T-helper 1 cell treated with Interleukin-12 subunit alpha and Interleukin-12 subunit beta and Interleukin-4 antibody, amounts not matched to agents 30 μg/mL and 1 μg/mL, for 36 hours (primary cell): ENCODE data around the gene MSANTD7.
"Not testable (repeated sequence)": the region's sequence is repeated elsewhere in the genome, so short reads cannot be mapped to it uniquely, and the experiment has no call there.

Source experiments
- H3K27ac Mint-ChIP-seq: one replicate; pipeline ENCODE4 v1.8.0; 2021; ENCODE audit warnings: mild to moderate bottlenecking, mixed read lengths
- H3K27me3 Mint-ChIP-seq: one replicate; pipeline ENCODE4 v1.8.0; 2021; ENCODE audit warnings: low read depth, mixed read lengths
- H3K36me3 Mint-ChIP-seq: one replicate; pipeline ENCODE4 v1.8.0; 2021; ENCODE audit warnings: low read depth, mixed read lengths
- H3K4me1 Mint-ChIP-seq: one replicate; pipeline ENCODE4 v1.8.0; 2021; ENCODE audit warnings: low read depth, mixed read lengths
- H3K4me3 Mint-ChIP-seq: one replicate; pipeline ENCODE4 v1.8.0; 2021; ENCODE audit warnings: mild to moderate bottlenecking, moderate library complexity, mixed read lengths
- H3K9me3 Mint-ChIP-seq: one replicate; pipeline ENCODE4 v1.8.0; 2021; ENCODE audit warnings: mixed read lengths

Gene MSANTD7

GRCh38 chr10:14858338-14858960 lies 20.3 kb downstream of the MSANTD7 start:
- Mint-ChIP-seq H3K36me3 (peaks cover 30% of the 10 kb centered on the region), H3K9me3 (no peaks in the 10 kb centered on the region), H3K27ac (no peak overlapping the region), H3K4me1 (peaks cover 3% of the 10 kb centered on the region), H3K4me3 (no peak overlapping the region), H3K27me3 (no peaks in the 10 kb centered on the region)

DNA sequence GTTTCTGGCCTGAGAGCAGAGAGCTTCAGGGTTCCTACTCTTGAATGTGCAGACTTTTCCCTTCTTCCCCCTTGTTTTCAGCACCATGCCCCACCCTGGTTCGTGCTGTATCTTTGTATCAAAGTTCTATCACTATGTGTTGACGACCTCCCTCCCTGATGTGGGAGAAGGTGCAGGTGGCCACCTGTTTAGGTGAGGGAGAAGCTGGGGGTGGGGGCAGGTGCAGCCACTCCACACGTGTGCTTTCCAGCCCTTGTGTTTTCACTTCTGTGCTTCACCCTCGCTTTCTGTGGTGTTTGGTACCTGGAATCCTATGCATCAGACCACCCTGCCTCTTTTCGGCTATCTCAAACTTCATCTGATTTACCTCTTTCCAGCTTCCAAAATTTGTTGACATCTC lies 20.9 kb downstream of the MSANTD7 start:
- Mint-ChIP-seq H3K4me3 (no peak overlapping the region), H3K9me3 (no peaks in the 10 kb centered on the region), H3K36me3 (peaks cover 32% of the 10 kb centered on the region), H3K27ac (no peak overlapping the region), H3K27me3 (no peaks in the 10 kb centered on the region), H3K4me1 (peaks cover 3% of the 10 kb centered on the region)

DNA sequence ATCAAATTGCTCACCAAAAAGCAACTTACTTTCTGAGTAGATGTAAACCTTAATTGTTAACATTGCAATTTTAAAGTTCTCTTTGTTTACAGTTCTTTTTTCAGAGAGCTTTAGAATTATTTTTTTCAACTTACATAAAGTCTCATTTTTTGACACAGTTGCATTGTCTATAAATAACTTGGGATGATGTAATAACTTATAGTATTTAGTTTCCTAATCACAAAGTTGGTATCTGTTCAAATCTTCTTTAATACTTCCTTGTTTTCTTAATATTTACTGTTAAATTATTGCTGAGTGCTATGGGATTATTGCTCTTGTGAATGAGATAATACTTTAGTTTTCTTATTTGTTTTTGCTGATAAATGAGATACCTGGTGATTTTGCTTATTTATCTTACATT lies 21.7 kb downstream of the MSANTD7 start:
- Mint-ChIP-seq H3K27me3 (no peaks in the 10 kb centered on the region), H3K4me1 (peaks cover 3% of the 10 kb centered on the region), H3K36me3 (peaks cover 34% of the 10 kb centered on the region), H3K4me3 (no peak overlapping the region), H3K9me3 (no peaks in the 10 kb centered on the region), H3K27ac (no peak overlapping the region)

- peaks cover 3% of the 10 kb centered on the region for H3K4me1 Mint-ChIP-seq
- no peak overlapping the region for H3K27ac Mint-ChIP-seq
- H3K27me3 Mint-ChIP-seq, result no peaks in the 10 kb centered on the region
- H3K36me3 Mint-ChIP-seq, result peaks cover 35% of the 10 kb centered on the region
- no peak overlapping the region for H3K4me3 Mint-ChIP-seq
- H3K9me3 Mint-ChIP-seq, result no peaks in the 10 kb centered on the region
Observed at GRCh38 chr10:14860791-14861190, 22.7 kb downstream of the MSANTD7 start.

GRCh38 chr10:14864466-14864865 lies 26.4 kb downstream of the MSANTD7 start:
- not testable (repeated sequence) for H3K27me3 Mint-ChIP-seq, H3K4me1 Mint-ChIP-seq, H3K9me3 Mint-ChIP-seq, H3K4me3 Mint-ChIP-seq, H3K27ac Mint-ChIP-seq
- H3K36me3 Mint-ChIP-seq, result peaks cover 30% of the 10 kb centered on the region

- not testable (repeated sequence) for H3K4me1 Mint-ChIP-seq, H3K4me3 Mint-ChIP-seq, H3K27ac Mint-ChIP-seq, H3K9me3 Mint-ChIP-seq, H3K27me3 Mint-ChIP-seq
- H3K36me3 Mint-ChIP-seq, result peaks cover 31% of the 10 kb centered on the region
Observed at GRCh38 chr10:14864871-14865270, 26.8 kb downstream of the MSANTD7 start.

GRCh38 chr10:14873090-14873760 lies 35.1 kb downstream of the MSANTD7 start:
- H3K27me3 Mint-ChIP-seq, result no peaks in the 10 kb centered on the region
- peaks cover 8% of the 10 kb centered on the region for H3K36me3 Mint-ChIP-seq
- no peak overlapping the region for H3K27ac Mint-ChIP-seq
- H3K4me3 Mint-ChIP-seq, result no peak overlapping the region
- H3K4me1 Mint-ChIP-seq, result peaks cover 14% of the 10 kb centered on the region
- H3K9me3 Mint-ChIP-seq, result no peaks in the 10 kb centered on the region

DNA sequence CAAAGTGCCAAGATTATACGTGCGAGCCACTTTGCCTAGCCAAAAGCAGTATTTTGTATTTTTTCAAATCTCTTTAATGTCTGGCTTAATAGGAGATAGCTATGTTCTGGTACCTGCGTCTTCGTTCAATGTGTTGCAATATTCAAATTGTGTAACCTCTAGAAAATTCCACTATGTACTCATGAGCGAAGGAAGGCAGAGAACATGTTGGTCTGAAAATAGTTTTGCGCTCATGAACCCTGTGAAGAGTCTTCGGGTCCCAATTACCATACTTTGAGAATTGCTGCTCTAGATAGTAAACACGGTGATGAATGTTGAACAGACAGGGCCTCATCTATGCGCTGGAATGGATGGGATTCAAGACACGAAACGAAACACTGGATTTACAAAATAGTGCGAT lies 37.8 kb downstream of the MSANTD7 start:
- Mint-ChIP-seq H3K4me1 (peaks cover 25% of the 10 kb centered on the region), H3K27ac (no peak overlapping the region), H3K27me3 (no peaks in the 10 kb centered on the region), H3K36me3 (peaks cover 3% of the 10 kb centered on the region), H3K4me3 (no peak overlapping the region), H3K9me3 (no peaks in the 10 kb centered on the region)

- Mint-ChIP-seq H3K27ac (no peak overlapping the region), H3K27me3 (no peaks in the 10 kb centered on the region), H3K36me3 (peaks cover 3% of the 10 kb centered on the region), H3K4me1 (peaks cover 26% of the 10 kb centered on the region), H3K9me3 (no peaks in the 10 kb centered on the region), H3K4me3 (peak overlapping the region; percentile 61)
Observed at GRCh38 chr10:14876764-14877163, 38.7 kb downstream of the MSANTD7 start.

- Mint-ChIP-seq H3K36me3 (peaks cover 9% of the 10 kb centered on the region), H3K9me3 (no peaks in the 10 kb centered on the region), H3K27ac (peak within 1 kb of the TSS; percentile 90), H3K27me3 (no peaks in the 10 kb centered on the region), H3K4me1 (peaks cover 35% of the 10 kb centered on the region), H3K4me3 (peak within 1 kb of the TSS; percentile 95)
Observed at GRCh38 chr10:14878266-14879123, 40.4 kb downstream of the MSANTD7 start, which contains the start of gene SUV39H2. Gene SUV39H2, plus strand, starts transcription at chr10:14878866. Its CDS starts 23 bp downstream, at chr10:14878889.

DNA sequence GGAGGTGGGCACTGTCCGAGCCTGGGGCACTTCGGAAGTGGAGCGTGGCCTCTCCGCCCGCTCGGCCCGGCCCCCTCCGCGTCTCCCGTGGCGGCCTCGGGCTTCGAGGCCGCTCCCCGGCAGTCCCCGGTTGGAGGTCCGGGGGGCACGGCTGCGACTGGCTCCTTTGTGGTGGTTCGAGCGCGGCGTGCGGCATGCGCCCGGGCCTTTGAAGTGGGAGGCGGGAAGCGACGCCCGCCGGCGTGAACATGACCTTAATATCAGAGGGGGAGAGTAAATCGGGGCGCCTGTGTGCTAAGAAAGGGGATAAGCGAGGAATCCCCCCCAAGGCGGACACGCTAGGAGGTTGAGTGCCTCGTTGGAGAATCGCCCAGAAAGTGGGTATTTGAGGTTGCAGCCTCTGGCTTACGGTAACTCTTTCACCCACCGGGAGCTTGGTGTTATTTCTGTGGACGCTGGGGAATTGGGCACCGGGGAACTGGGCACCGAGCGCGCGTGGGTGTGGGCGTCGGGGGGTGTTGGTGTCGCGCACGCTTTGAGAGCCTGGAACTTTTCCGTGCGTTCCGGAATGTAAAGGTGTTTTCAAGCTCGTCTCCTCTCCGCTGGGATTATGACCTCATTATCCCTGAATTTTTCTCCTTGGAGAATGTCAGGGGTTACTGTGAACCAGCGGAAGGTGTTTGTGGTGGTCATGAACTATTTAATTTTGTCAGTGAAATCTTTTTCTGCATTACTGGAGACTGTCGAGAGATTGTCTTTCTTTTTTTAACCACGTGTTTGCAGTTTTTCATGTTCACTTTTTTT lies 41.2 kb downstream of the MSANTD7 start:
- no peaks in the 10 kb centered on the region for H3K27me3 Mint-ChIP-seq
- peak overlapping the region; percentile 77 for H3K27ac Mint-ChIP-seq
- peaks cover 35% of the 10 kb centered on the region for H3K4me1 Mint-ChIP-seq

DNA sequence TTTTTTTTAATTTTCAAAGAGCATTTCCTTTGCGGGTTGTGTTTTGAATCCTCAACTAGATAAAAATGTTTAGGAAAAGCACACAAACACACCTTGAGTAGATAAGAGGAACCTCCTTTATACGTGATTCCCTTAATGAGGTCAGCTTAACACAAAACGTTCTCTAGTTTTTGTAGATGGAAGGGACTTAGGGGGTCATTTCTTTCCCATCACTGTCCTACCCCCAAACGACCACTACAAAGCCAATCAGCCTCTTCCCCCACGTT lies 41.8 kb downstream of the MSANTD7 start:
- H3K4me3 Mint-ChIP-seq, result peak overlapping the region; percentile 87
- no peaks in the 10 kb centered on the region for H3K27me3 Mint-ChIP-seq
- no peaks in the 10 kb centered on the region for H3K9me3 Mint-ChIP-seq
- peaks cover 35% of the 10 kb centered on the region for H3K4me1 Mint-ChIP-seq
- H3K27ac Mint-ChIP-seq, result peak overlapping the region; percentile 77
- peaks cover 13% of the 10 kb centered on the region for H3K36me3 Mint-ChIP-seq

More for the DNA sequence above, 41.2 kb downstream of the MSANTD7 start:
- peak overlapping the region; percentile 87 for H3K4me3 Mint-ChIP-seq
- no peaks in the 10 kb centered on the region for H3K9me3 Mint-ChIP-seq
- H3K36me3 Mint-ChIP-seq, result peaks cover 13% of the 10 kb centered on the region

GRCh38 chr10:14880229-14880628 lies 42.1 kb downstream of the MSANTD7 start:
- H3K4me1 Mint-ChIP-seq, result peaks cover 35% of the 10 kb centered on the region
- H3K4me3 Mint-ChIP-seq, result peak overlapping the region; percentile 87
- peaks cover 13% of the 10 kb centered on the region for H3K36me3 Mint-ChIP-seq
- H3K27ac Mint-ChIP-seq, result no peak overlapping the region
- no peaks in the 10 kb centered on the region for H3K27me3 Mint-ChIP-seq
- H3K9me3 Mint-ChIP-seq, result no peaks in the 10 kb centered on the region

DNA sequence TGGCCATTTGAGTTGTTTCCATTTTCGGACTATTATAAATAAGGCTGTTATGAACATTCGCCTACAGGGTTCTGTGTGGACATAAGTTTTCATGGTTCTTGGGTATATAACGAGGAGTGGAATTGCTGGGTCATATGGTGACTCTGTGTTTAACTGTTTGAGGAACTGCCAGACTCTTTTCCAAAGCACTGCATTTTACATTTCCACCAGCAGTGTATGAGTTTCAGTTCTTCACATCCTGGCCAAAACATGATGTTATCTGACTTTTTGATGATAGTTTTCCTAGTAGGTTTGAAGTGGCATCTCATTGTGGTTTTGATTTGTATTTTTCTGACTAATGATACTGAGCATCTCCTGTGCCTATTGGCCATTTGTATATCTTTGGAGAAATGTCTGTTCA lies 46.0 kb downstream of the MSANTD7 start:
- Mint-ChIP-seq H3K27ac (peak overlapping the region; percentile 6), H3K4me1 (peaks cover 21% of the 10 kb centered on the region), H3K36me3 (peaks cover 10% of the 10 kb centered on the region), H3K4me3 (no peak overlapping the region), H3K9me3 (no peaks in the 10 kb centered on the region), H3K27me3 (no peaks in the 10 kb centered on the region)
